ENCODE measurements around the gene FASN. TPM values are rescaled to one million over a fixed set of nuclear protein-coding genes. Genes with fewer than 3 reads are reported as not detected.

The FASN gene
- total RNA-seq, 6 experiments from 2014 or later, result 108 to 138 (median 112) TPM

DNA sequence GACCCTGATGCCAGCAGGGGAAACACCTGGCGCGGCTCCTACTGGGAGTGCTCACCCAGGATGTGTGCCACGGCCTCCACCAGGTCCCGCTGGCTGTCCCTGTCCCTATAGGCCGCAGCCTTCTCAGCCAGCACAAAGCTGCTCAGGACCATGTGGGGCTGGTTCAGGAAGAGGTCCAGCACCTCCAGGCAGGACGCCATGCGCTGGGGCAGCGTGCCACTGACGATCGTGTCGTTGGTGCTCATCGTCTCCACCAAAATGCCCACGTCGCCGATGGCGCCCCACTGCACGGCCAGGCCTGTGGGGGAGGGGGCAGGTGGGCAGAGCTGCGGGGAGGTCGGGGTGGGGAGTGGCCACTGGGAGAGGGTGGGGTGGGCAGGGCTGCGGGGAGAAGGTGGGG is 16.5 kb downstream of the FASN start:
- no peaks in the 10 kb centered on the region for H3K9me3 Mint-ChIP-seq
- H3K27ac Mint-ChIP-seq, result no peak overlapping the region
- H3K36me3 Mint-ChIP-seq (ENCODE audit: low read depth), result peaks cover 8% of the 10 kb centered on the region; the same call in 1 of the 2 replicates
- no peaks in the 10 kb centered on the region for H3K4me1 Mint-ChIP-seq (ENCODE audit: low read depth)
- no peak overlapping the region for H3K4me3 Mint-ChIP-seq
- TF ChIP-seq, protein P1, sequence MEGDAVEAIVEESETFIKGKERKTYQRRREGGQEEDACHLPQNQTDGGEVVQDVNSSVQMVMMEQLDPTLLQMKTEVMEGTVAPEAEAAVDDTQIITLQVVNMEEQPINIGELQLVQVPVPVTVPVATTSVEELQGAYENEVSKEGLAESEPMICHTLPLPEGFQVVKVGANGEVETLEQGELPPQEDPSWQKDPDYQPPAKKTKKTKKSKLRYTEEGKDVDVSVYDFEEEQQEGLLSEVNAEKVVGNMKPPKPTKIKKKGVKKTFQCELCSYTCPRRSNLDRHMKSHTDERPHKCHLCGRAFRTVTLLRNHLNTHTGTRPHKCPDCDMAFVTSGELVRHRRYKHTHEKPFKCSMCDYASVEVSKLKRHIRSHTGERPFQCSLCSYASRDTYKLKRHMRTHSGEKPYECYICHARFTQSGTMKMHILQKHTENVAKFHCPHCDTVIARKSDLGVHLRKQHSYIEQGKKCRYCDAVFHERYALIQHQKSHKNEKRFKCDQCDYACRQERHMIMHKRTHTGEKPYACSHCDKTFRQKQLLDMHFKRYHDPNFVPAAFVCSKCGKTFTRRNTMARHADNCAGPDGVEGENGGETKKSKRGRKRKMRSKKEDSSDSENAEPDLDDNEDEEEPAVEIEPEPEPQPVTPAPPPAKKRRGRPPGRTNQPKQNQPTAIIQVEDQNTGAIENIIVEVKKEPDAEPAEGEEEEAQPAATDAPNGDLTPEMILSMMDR (IDR thresholded peaks at IDR 0.05), result no peak
- no peak for DNase-seq
- H3K27me3 Mint-ChIP-seq (ENCODE audit: insufficient read depth), result peaks cover 6% of the 10 kb centered on the region

DNA sequence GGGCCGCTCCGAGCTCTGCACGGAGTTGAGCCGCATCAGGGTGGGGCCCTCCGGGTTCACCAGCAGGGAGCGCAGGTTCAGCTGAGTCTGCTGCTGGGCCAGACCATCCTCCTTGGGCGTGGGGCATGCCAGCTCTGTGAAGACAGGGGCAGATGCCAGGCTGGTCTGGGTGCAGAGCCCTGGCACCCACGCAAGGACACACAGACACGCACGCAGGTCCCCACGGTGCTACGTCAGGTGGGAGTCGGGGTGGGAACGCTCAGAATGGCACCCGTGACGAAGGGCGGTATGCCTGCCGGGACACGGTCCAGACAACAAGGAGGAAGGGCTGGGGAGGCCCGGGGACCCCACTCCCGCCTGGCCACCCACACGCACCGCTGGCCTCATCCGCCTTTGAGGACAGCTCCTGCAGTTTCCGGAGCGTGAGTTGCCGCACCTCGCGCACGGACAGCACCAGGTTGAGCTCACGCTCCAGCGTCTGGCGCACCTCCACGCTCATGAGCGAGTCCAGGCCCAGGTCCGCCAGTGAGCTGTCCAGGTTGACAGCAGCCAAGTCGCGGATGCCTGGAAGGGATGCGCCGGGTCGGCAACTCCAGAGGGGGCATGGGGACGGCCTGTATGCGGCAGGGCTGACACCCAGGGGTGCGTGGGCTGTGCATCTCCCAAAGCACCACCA is 17.1 kb downstream of the FASN start:
- no peak overlapping the region for H3K27ac Mint-ChIP-seq
- TF ChIP-seq, protein P1 (IDR thresholded peaks at IDR 0.05), result no peak
- peaks cover 8% of the 10 kb centered on the region; the same call in 1 of the 2 replicates for H3K36me3 Mint-ChIP-seq (ENCODE audit: low read depth)
- DNase-seq, result no peak
- H3K9me3 Mint-ChIP-seq, result no peaks in the 10 kb centered on the region
- no peaks in the 10 kb centered on the region for H3K4me1 Mint-ChIP-seq (ENCODE audit: low read depth)
- H3K27me3 Mint-ChIP-seq (ENCODE audit: insufficient read depth), result peaks cover 12% of the 10 kb centered on the region
- H3K4me3 Mint-ChIP-seq, result no peak overlapping the region

DNA sequence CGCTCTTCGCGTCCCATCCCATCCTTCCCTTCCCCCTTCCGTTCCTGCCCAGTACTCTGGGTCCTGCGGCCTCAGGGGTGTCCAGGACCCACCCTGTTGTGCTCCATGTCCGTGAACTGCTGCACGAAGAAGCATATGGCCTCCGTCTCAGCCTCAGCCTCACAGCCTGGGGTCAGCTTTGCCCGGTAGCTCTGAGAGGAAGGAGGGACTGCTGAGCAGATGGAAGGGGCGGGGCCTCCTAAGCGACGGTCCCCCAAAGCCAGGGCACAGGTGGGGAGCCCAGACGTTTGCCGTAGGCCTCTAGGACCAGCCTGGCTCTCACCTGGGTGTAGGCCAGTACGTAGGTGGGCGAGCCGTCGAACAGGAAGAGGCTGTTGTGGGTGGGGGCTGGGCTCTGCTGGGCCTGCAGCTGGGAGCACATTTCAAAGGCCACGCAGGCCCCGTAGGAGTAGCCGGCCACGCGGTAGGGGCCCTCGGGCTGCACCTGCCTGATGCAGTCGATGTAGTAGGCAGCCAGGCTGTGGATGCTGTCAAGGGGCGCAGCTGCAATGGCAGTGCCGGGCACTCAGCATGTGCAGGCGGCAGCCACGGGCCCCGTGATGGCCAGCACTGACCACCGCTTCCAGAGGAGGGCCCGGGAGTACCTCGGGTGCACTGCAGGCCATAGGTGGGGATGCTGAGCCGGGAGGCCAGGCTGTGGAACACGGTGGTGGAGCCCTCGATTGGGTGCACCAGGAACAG is 17.8 kb downstream of the FASN start:
- peaks cover 14% of the 10 kb centered on the region for H3K27me3 Mint-ChIP-seq (ENCODE audit: insufficient read depth)
- H3K36me3 Mint-ChIP-seq (ENCODE audit: low read depth), result peaks cover 8% of the 10 kb centered on the region; the same call in 1 of the 2 replicates
- H3K4me1 Mint-ChIP-seq (ENCODE audit: low read depth), result no peaks in the 10 kb centered on the region
- no peak overlapping the region for H3K4me3 Mint-ChIP-seq
- DNase-seq, result no peak
- no peak overlapping the region for H3K27ac Mint-ChIP-seq
- H3K9me3 Mint-ChIP-seq, result no peaks in the 10 kb centered on the region
- TF ChIP-seq, protein P1 (IDR thresholded peaks at IDR 0.05), result no peak

DNA sequence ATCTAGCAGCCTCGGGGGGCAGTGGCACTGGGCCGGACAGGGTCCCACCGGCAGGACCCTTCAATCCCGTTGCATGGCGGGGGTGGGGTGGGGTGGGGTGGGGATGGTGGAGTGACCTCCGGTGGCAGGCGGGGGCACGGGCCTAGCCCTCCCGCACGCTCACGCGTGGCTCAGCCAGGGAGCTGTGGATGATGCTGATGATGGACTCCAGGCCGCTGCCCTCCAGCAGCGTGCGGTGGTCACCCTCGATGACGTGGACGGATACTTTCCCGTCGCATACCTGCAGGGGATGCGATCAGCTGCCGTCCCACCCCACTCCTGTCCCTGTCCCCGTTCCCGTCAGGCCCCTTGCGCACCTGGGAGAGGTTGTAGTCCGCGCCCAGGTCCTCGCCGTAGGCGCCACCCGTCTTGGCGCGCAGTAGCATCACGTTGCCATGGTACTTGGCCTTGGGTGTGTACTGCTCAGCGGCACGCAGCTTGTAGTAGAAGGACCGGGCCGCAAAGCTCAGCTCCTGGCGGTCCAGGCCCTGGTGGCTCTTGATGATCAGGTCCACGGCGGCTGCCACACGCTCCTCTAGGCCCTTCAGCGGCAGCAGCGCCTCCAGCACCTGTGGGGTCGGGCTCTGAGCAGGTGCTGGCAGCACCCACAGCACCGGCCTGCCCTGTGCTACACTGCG is 18.9 kb downstream of the FASN start:
- H3K4me1 Mint-ChIP-seq (ENCODE audit: low read depth), result no peaks in the 10 kb centered on the region
- H3K27ac Mint-ChIP-seq, result no peak overlapping the region
- H3K4me3 Mint-ChIP-seq, result no peak overlapping the region
- DNase-seq, result no peak
- H3K9me3 Mint-ChIP-seq, result no peaks in the 10 kb centered on the region
- peaks cover 14% of the 10 kb centered on the region for H3K27me3 Mint-ChIP-seq (ENCODE audit: insufficient read depth)
- TF ChIP-seq, protein P1 (IDR thresholded peaks at IDR 0.05), result no peak
- peaks cover 8% of the 10 kb centered on the region; the same call in 1 of the 2 replicates for H3K36me3 Mint-ChIP-seq (ENCODE audit: low read depth)

DNA sequence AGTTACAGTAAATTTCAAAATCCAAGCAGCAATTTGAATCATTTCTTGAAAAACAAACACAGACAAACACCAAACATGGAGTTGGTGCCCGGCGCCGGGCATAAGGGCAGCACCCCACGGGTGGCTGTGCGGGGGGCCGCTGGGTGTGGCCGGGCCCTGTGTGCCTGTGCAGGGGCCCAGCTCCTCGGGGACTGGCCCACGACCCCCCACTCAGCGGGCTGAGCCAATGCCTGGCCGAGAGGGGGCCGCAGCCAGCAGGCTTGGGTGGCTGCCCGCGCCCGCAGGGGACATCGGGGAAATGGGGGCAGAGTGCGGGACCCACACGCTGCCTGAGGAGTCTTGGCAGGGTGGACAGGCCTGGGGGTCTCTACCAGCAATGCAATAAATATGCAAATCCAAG is 19.6 kb downstream of the FASN start:
- Mint-ChIP-seq H3K4me1 (ENCODE audit: low read depth) (no peaks in the 10 kb centered on the region), H3K9me3 (no peaks in the 10 kb centered on the region), H3K27ac (no peak overlapping the region), H3K27me3 (ENCODE audit: insufficient read depth) (peaks cover 16% of the 10 kb centered on the region), H3K4me3 (no peak overlapping the region), H3K36me3 (ENCODE audit: low read depth) (peaks cover 8% of the 10 kb centered on the region; the same call in 1 of the 2 replicates)
- TF ChIP-seq, protein P1 (IDR thresholded peaks at IDR 0.05), result no peak
- no peak for DNase-seq

All from HFFc6 (cell line).